ENCODE results near the gene CYP4B1. TPM values are rescaled to one million over a fixed set of nuclear protein-coding genes. Genes with fewer than 3 reads are reported as not detected.

The CYP4B1 gene
- total RNA-seq, 4 donors from 2014 or later: 14.0 to 147 (median 109) TPM

- H3K27me3 ChIP-seq: no peaks in the 10 kb centered on the region
- peaks cover 0 to 35% (median 6%) of the 10 kb centered on the region in 3 donors for H3K4me1 ChIP-seq
- DNase-seq: no peak
- no peak overlapping the region for H3K4me3 ChIP-seq
- intact Hi-C loops (cut with DNase I): no loop called here
- WGBS, 2 donors: 79 to 92% methylated on average over 2 to 3 of the region's 3 CpGs
- no peak for TF ChIP-seq POLR2A (IDR thresholded peaks at IDR 0.05)
- TF ChIP-seq CTCF (IDR thresholded peaks at IDR 0.05): no peak
- no peaks in the 10 kb centered on the region for H3K9me3 ChIP-seq
- no peak overlapping the region for H3K27ac ChIP-seq
- no peaks in the 10 kb centered on the region for H3K36me3 ChIP-seq
These were observed 5.7 kb upstream of the CYP4B1 start for GRCh38 chr1:46793126-46793525.

- Histone ChIP-seq H3K4me3 (no peak overlapping the region), H3K4me1 (peaks cover 0 to 55% (median 0%) of the 10 kb centered on the region in 3 donors), H3K36me3 (no peaks in the 10 kb centered on the region), H3K27me3 (no peaks in the 10 kb centered on the region), H3K27ac (peak overlapping the region in 3 of 4 donors; percentile 1 to 86 (median 81)), H3K9me3 (no peaks in the 10 kb centered on the region)
- WGBS, 2 donors: 20 to 29% methylated on average over 1 of the region's 1 CpG
- intact Hi-C loops (cut with DNase I): no loop called here
- TF ChIP-seq POLR2A (IDR thresholded peaks at IDR 0.05) (no peak), CTCF (IDR thresholded peaks at IDR 0.05) (no peak)
- no peak for DNase-seq
These were observed 963 bp upstream of the CYP4B1 start for GRCh38 chr1:46797696-46798470.

- no peak for DNase-seq
- WGBS, 2 donors: 38 to 46% methylated on average over 3 to 4 of the region's 4 CpGs
- Histone ChIP-seq H3K4me3 (peak overlapping the region; percentile 4 to 47 (median 46)), H3K9me3 (no peaks in the 10 kb centered on the region), H3K27me3 (no peaks in the 10 kb centered on the region), H3K36me3 (no peaks in the 10 kb centered on the region), H3K4me1 (peaks cover 3 to 83% (median 20%) of the 10 kb centered on the region in 3 donors), H3K27ac (peak overlapping the region; percentile 7 to 86 (median 52))
- intact Hi-C loops (cut with DNase I): no loop called here
- TF ChIP-seq POLR2A (IDR thresholded peaks at IDR 0.05) (no peak), CTCF (IDR thresholded peaks at IDR 0.05) (no peak)
These were observed 1.9 kb downstream of the CYP4B1 start for GRCh38 chr1:46800742-46801141.

- WGBS, 2 donors: 46 to 54% methylated on average over 5 of the region's 5 CpGs
- TF ChIP-seq CTCF (IDR thresholded peaks at IDR 0.05): no peak
- no peak for TF ChIP-seq POLR2A (IDR thresholded peaks at IDR 0.05)
- Histone ChIP-seq H3K9me3 (no peaks in the 10 kb centered on the region), H3K27ac (peak overlapping the region; percentile 7 to 86 (median 52)), H3K27me3 (no peaks in the 10 kb centered on the region), H3K4me3 (peak overlapping the region in 3 of 4 donors; percentile 46 to 47 (median 46)), H3K4me1 (peaks cover 8 to 91% (median 28%) of the 10 kb centered on the region in 3 donors), H3K36me3 (no peaks in the 10 kb centered on the region)
- intact Hi-C loops (cut with DNase I): no loop called here
- DNase-seq: no peak
These were observed 2.6 kb downstream of the CYP4B1 start for GRCh38 chr1:46801323-46802055.

- Histone ChIP-seq H3K9me3 (no peaks in the 10 kb centered on the region), H3K27me3 (no peaks in the 10 kb centered on the region), H3K27ac (peak overlapping the region in 3 of 4 donors; percentile 24 to 86 (median 81)), H3K4me1 (peaks cover 8 to 97% (median 32%) of the 10 kb centered on the region in 3 donors), H3K4me3 (peak overlapping the region in 3 of 4 donors; percentile 46 to 47 (median 46)), H3K36me3 (no peaks in the 10 kb centered on the region)
- WGBS, 2 donors: 0 to 89% methylated on average over 1 of the region's 1 CpG
- intact Hi-C loops (cut with DNase I): no loop called here
- DNase-seq: no peak
- no peak for TF ChIP-seq CTCF (IDR thresholded peaks at IDR 0.05)
- no peak for TF ChIP-seq POLR2A (IDR thresholded peaks at IDR 0.05)
These were observed 3.2 kb downstream of the CYP4B1 start for GRCh38 chr1:46802081-46802480.

Measured in esophagus squamous epithelium (tissue), 5 donors.